B cell (primary cell): ENCODE measurements around the gene NPAS1. TPM values are rescaled to one million over a fixed set of nuclear protein-coding genes. Genes with fewer than 3 reads are reported as not detected.

Source experiments
- ATAC-seq: fragments of 200-7000 bp; cut with Tn5 transposase; one replicate; pipeline ENCODE4 v1.10.0; 2021; ENCODE audit warnings: low read depth, mild to moderate bottlenecking, moderate number of reproducible peaks, moderate library complexity
- CTCF ChIA-PET: fragments of 350-600 bp; sonication (Branson Sonifier 250); formaldehyde crosslinking; loops from one replicate; lab custom pipeline; 2021; ENCODE audit warnings: antibody characterized with exemption, inconsistent platforms; lab: Charles Lee
- POLR2A ChIA-PET: fragments of 350-600 bp; sonication (Branson Sonifier 250); formaldehyde crosslinking; loops from one replicate; lab custom pipeline; 2021; ENCODE audit warnings: antibody characterized with exemption; lab: Charles Lee
- DNase-seq: peaks from one replicate; pipeline ENCODE4 v3.0.0; 2013
- H2AFZ ChIP-seq: 2 replicates; pipeline ENCODE4 v1.6.1; 2012; ENCODE audit warnings: mild to moderate bottlenecking, low read depth, low read length; ENCODE audit not compliant: insufficient read depth, poor library complexity, severe bottlenecking
- H3K27ac ChIP-seq, 2 donors: 1 replicate in 1 of 2; 2 replicates in 1 of 2; pipeline ENCODE4 v1.5.1; 2012 to 2013; ENCODE audit warnings: low read length in 2 of 2, mild to moderate bottlenecking in 2 of 2, moderate library complexity in 1 of 2
- H3K27me3 ChIP-seq, 4 experiments: fragments of 200-600 bp in 1 of 4; sonication (generic) in 1 of 4; replicated peaks in 1 of 4; 1 replicate in 2 of 4; 2 replicates in 2 of 4; pipeline versions ENCODE4 v1.6.1 to v1.7.0; 2013 to 2016; ENCODE audit warnings: low read length in 3 of 4, mild to moderate bottlenecking in 2 of 4, mixed read lengths in 1 of 4, moderate library complexity in 1 of 4; ENCODE audit not compliant: insufficient read depth in 4 of 4, control insufficient read depth in 3 of 4; ENCODE audit errors: control extremely low read depth in 1 of 4
- H3K36me3 ChIP-seq, 2 experiments: replicated peaks in 1 of 2; 1 replicate in 1 of 2; 2 replicates in 1 of 2; pipeline versions ENCODE4 v1.6.1 to v1.7.1; 2013; ENCODE audit warnings: low read length in 1 of 2; ENCODE audit not compliant: insufficient read depth in 2 of 2, control insufficient read depth in 1 of 2; ENCODE audit errors: control extremely low read depth in 1 of 2, extremely low read depth in 1 of 2
- H3K4me1 ChIP-seq, 2 donors: fragments of 200-600 bp in 1 of 2; sonication (generic) in 1 of 2; 1 replicate in 1 of 2; 2 replicates in 1 of 2; pipeline versions ENCODE4 v1.5.1 to v1.6.1; 2013 to 2017; ENCODE audit warnings: low read length in 2 of 2; ENCODE audit not compliant: control insufficient read depth in 2 of 2, insufficient read depth in 2 of 2
- H3K4me2 ChIP-seq: replicated peaks from 2 replicates; pipeline ENCODE3; 2012; ENCODE audit warnings: mild to moderate bottlenecking, low read depth, low read length; ENCODE audit not compliant: poor library complexity, severe bottlenecking
- H3K4me3 ChIP-seq, 5 experiments: fragments of 200-600 bp in 1 of 5; sonication (generic) in 1 of 5; 1 replicate in 3 of 5; 2 replicates in 2 of 5; pipeline versions ENCODE4 v1.5.1 to v1.7.0; 2011 to 2016; ENCODE audit warnings: low read length in 4 of 5, mild to moderate bottlenecking in 4 of 5, low read depth in 2 of 5, control low read depth in 1 of 5, moderate library complexity in 1 of 5; ENCODE audit not compliant: insufficient read depth in 1 of 5; ENCODE audit errors: control extremely low read depth in 1 of 5, extremely low read depth in 1 of 5
- H3K79me2 ChIP-seq: fragments of 200-600 bp; sonication (generic); one replicate; pipeline ENCODE4 v1.6.0; 2016; ENCODE audit warnings: low read length; ENCODE audit not compliant: control insufficient read depth, insufficient read depth
- H3K9ac ChIP-seq: fragments of 200-600 bp; sonication (generic); 2 replicates; pipeline ENCODE4 v1.6.1; 2017; ENCODE audit warnings: mild to moderate bottlenecking, low read length, moderate library complexity
- H3K9me3 ChIP-seq, 3 donors: one replicate each; pipeline versions ENCODE4 v1.6.1 to v1.7.1; 2013; ENCODE audit warnings: low read length in 2 of 3; ENCODE audit not compliant: control insufficient read depth in 2 of 3, insufficient read depth in 1 of 3; ENCODE audit errors: control extremely low read depth in 1 of 3
- H4K20me1 ChIP-seq: 2 replicates; pipeline ENCODE4 v1.6.0; 2012; ENCODE audit warnings: mild to moderate bottlenecking, low read length; ENCODE audit not compliant: insufficient read depth, control insufficient read depth, poor library complexity, severe bottlenecking
- H3K27ac Mint-ChIP-seq: one replicate; pipeline ENCODE4 v1.8.0; 2021; ENCODE audit warnings: mixed read lengths
- H3K27me3 Mint-ChIP-seq: one replicate; pipeline ENCODE4 v1.8.0; 2021; ENCODE audit warnings: mixed read lengths
- H3K4me1 Mint-ChIP-seq: one replicate; pipeline ENCODE4 v1.8.0; 2021; ENCODE audit warnings: mixed read lengths
- H3K4me3 Mint-ChIP-seq: one replicate; pipeline ENCODE4 v1.8.0; 2021; ENCODE audit warnings: mixed read lengths
- H3K9me3 Mint-ChIP-seq: one replicate; pipeline ENCODE4 v1.8.0; 2022; ENCODE audit warnings: mixed read lengths; ENCODE audit not compliant: insufficient read depth
- EZH2 ChIP-seq: IDR thresholded peaks from 2 replicates; pipeline ENCODE4 v1.6.1; 2012; ENCODE audit warnings: borderline replicate concordance, low read depth, mild to moderate bottlenecking, moderate library complexity, low read length; ENCODE audit not compliant: insufficient read depth, poor library complexity, severe bottlenecking
- WGBS: methylation state at CpG from one replicate; pipeline ENCODE4 v1.1.5; 2013; ENCODE audit warnings: missing lambda C conversion rate; ENCODE audit not compliant: insufficient coverage; 5-methylcytosine and 5-hydroxymethylcytosine counted together
- intact Hi-C: fragments of 100-400 bp; cut with micrococcal nuclease; formaldehyde crosslinking; loops from one replicate; pipeline ENCODE4 v1.10.0; 2022
- polyA plus RNA-seq: library from polyadenylated mRNA; depleted of rRNA; stranded (reverse); fragments of >200 nt; gene quantifications from 2 replicates; pipeline ENCODE4 v1.2.3, GENCODE V29; 2012
- total RNA-seq, 2 donors: library from RNA; stranded (reverse); fragments of 120-200 nt in 1 of 2; gene quantifications; 1 replicate in 1 of 2; 2 replicates in 1 of 2; pipeline versions ENCODE4 v1.2.3 to v1.2.4, GENCODE V29; 2013 to 2022
- TF ChIP-seq, protein P1 (sequence below): fragments of 200-600 bp; IDR thresholded peaks from one replicate; pipeline ENCODE4 v1.8.0; 2022; ENCODE audit warnings: antibody characterized with exemption, mild to moderate bottlenecking

The NPAS1 gene
- total and polyA plus RNA-seq, 2 donors (not counting 1 experiment from before 2014, with no cell fraction given), result 1.1 to 1.7 TPM

DNA sequence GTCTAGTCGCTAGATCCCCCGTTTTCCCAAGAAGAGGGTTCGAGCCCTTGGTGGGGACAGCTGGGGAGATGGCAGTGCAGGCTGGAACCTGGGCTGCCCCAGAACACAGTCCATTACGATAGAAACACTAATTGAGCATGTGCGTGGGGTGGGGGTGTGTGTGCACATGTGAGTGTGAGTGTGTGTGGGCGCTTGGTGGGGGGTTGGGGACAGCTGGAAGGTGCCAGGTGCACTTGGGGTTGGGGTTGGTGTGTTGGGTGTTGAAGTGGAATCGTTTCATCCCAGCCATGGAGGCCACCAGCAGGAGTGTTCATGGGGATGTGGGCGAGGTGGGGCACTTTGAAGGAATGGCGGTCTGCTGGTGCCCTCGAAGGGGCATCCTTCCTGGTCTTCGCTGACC lies 18.1 kb upstream of the NPAS1 start:
- H3K36me3 ChIP-seq, result peaks cover 0 to 19% of the 10 kb centered on the region in 2 experiments
- POLR2A ChIA-PET, result no interaction called here
- WGBS, result 99% methylated on average over 7 of the region's 11 CpGs

DNA sequence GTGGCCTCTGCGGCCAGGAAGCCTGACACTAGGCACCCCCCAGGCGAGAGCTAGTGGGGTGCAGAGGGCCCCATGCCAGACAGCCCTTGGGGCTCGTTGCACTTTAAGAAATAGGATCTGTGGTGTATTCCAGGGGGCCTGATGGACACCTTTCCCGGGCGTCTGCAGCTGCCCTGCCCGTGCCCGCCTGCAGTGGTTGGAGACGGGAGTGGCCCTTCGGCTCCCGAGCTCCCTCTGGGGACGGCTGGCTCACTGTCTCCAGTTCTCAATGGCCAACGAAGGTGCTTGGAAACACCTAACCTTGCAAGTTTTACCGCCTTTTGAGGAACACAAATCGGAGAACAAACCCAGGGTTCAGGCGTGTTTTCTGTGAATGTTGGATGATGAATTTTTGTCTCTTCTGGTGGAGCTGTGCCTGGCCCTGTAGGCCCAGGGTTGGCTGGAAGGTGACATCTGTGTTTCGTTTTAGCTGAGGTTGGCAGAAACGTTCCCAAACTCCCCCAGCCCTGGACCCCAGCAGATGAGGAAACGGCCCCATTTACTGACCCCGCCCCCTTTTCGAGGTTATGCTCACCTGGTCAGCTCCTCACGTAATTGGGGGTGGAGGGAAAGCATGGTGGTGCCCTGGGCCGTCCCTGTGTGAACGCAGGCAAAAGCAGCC lies 17.4 kb upstream of the NPAS1 start:
- no peaks in the 10 kb centered on the region for H3K27me3 Mint-ChIP-seq
- no peak overlapping the region for H3K4me3 Mint-ChIP-seq
- WGBS, result 94% methylated on average over 20 of the region's 23 CpGs
- no peaks in the 10 kb centered on the region for H3K4me1 ChIP-seq
- DNase-seq, result no peak
- no peak overlapping the region for H3K4me3 ChIP-seq
- peaks cover 0 to 19% of the 10 kb centered on the region in 2 experiments for H3K36me3 ChIP-seq
- no peak overlapping the region for H2AFZ ChIP-seq
- no peak overlapping the region for H3K27ac ChIP-seq
- POLR2A ChIA-PET, result interaction anchor here (0.6 kb wide), 1 partner anchor 633 kb away, joined by 3 read pairs; no protein-coding TSS in a partner anchor
- CTCF ChIA-PET, result interaction anchor here (0.6 to 0.9 kb wide), 3 partner anchors 10 to 249 kb away, joined by 3 to 4 read pairs (median 3); no protein-coding TSS in a partner anchor
- H3K27me3 ChIP-seq, result no peaks in the 10 kb centered on the region
- peaks cover 1% of the 10 kb centered on the region for H3K4me1 Mint-ChIP-seq
- no peaks in the 10 kb centered on the region for H3K9me3 Mint-ChIP-seq
- intact Hi-C loops, result no loop called here
- H3K4me2 ChIP-seq, result no peak overlapping the region
- H3K79me2 ChIP-seq, result no peaks in the 10 kb centered on the region
- H3K9ac ChIP-seq, result no peak overlapping the region
- no peaks in the 10 kb centered on the region for H4K20me1 ChIP-seq
- H3K9me3 ChIP-seq, result peaks cover 0 to 5% (median 0%) of the 10 kb centered on the region in 3 donors
- TF ChIP-seq, protein P1, sequence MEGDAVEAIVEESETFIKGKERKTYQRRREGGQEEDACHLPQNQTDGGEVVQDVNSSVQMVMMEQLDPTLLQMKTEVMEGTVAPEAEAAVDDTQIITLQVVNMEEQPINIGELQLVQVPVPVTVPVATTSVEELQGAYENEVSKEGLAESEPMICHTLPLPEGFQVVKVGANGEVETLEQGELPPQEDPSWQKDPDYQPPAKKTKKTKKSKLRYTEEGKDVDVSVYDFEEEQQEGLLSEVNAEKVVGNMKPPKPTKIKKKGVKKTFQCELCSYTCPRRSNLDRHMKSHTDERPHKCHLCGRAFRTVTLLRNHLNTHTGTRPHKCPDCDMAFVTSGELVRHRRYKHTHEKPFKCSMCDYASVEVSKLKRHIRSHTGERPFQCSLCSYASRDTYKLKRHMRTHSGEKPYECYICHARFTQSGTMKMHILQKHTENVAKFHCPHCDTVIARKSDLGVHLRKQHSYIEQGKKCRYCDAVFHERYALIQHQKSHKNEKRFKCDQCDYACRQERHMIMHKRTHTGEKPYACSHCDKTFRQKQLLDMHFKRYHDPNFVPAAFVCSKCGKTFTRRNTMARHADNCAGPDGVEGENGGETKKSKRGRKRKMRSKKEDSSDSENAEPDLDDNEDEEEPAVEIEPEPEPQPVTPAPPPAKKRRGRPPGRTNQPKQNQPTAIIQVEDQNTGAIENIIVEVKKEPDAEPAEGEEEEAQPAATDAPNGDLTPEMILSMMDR, result no peak
- TF ChIP-seq EZH2, result no peak
- no peak overlapping the region for H3K27ac Mint-ChIP-seq
- ATAC-seq, result no peak

More for the DNA sequence above, 18.1 kb upstream of the NPAS1 start:
- Histone ChIP-seq H3K9ac (no peak overlapping the region), H2AFZ (no peak overlapping the region), H3K4me2 (no peak overlapping the region), H3K27me3 (no peaks in the 10 kb centered on the region), H3K79me2 (no peaks in the 10 kb centered on the region), H3K4me3 (no peak overlapping the region), H3K27ac (no peak overlapping the region), H4K20me1 (no peaks in the 10 kb centered on the region), H3K9me3 (peaks cover 0 to 5% (median 0%) of the 10 kb centered on the region in 3 donors), H3K4me1 (no peaks in the 10 kb centered on the region)
- Mint-ChIP-seq H3K27me3 (no peaks in the 10 kb centered on the region), H3K27ac (no peak overlapping the region), H3K4me1 (peaks cover 1% of the 10 kb centered on the region), H3K9me3 (no peaks in the 10 kb centered on the region), H3K4me3 (no peak overlapping the region)
- TF ChIP-seq, protein P1, result no peak
- no peak for TF ChIP-seq EZH2
- no peak for ATAC-seq
- intact Hi-C loops, result no loop called here
- no peak for DNase-seq
- CTCF ChIA-PET, result interaction anchor here (0.6 to 0.9 kb wide), 2 partner anchors 10 to 173 kb away, joined by 3 read pairs; no protein-coding TSS in a partner anchor
